ENCODE results near the gene SEC14L3.

DNA sequence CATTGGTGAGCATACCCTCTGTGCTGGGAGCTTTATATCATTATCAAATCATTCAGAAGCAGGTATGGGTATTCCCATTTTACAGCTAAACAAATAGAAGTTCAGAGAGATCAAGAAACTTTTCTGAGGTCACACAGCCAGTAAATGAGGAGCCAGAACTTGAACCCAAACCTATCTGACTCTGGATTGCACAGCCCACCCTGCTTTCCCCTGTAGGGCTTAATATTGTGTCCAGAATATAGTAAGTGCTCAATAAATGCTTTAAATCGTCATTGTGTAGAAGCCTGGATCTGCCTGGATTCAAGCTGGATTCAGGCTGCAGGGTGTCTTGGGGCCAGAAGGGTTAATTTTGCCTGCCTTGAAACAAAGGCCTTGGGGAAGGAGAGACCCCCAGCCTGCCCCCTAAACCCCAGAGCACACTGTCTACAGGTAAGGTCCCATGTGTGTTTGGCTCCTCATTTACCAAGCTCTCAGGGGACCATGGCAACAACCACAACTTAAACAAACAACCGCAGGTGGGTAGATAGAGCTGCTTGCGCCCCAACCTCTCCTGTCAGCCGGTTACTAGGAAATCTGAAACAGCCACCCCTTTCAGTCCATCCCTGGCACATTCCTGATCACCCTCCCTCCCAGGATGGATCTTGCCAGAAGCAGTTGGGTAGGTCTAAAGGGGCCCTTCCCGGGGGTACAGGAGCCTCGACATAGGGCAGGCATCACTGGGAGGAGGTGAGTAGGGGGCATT, 3.0 kb upstream of the SEC14L3 start:
- TF ChIP-seq, protein P1, sequence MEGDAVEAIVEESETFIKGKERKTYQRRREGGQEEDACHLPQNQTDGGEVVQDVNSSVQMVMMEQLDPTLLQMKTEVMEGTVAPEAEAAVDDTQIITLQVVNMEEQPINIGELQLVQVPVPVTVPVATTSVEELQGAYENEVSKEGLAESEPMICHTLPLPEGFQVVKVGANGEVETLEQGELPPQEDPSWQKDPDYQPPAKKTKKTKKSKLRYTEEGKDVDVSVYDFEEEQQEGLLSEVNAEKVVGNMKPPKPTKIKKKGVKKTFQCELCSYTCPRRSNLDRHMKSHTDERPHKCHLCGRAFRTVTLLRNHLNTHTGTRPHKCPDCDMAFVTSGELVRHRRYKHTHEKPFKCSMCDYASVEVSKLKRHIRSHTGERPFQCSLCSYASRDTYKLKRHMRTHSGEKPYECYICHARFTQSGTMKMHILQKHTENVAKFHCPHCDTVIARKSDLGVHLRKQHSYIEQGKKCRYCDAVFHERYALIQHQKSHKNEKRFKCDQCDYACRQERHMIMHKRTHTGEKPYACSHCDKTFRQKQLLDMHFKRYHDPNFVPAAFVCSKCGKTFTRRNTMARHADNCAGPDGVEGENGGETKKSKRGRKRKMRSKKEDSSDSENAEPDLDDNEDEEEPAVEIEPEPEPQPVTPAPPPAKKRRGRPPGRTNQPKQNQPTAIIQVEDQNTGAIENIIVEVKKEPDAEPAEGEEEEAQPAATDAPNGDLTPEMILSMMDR (IDR thresholded peaks at IDR 0.05), result no peak
- TF ChIP-seq POLR2A (IDR thresholded peaks at IDR 0.05), result no peak
